ENCODE measurements around the gene LY6G5B.

DNA sequence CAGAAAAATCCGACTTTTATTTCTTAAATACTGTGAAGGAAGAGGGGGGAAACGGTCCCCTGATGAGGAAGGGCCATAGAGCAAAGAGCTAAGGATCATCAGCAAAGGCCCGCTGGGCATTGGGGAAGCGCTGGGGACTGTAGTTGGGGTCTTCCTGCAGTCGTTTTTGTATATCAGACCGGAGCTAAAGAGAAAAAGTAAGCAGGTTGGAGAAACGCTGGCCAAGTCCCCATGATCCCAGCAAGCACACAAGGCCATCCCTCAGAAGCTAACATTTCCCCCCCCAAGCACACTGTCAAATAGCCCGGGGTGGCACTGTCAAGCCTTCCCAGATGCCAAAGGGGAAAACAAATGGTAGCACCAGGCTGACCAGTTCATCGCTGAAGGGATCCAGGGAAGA lies 30.7 kb upstream of the LY6G5B start:
- TF ChIP-seq CTCF (IDR thresholded peaks at IDR 0.05) (no peak), POLR2A (IDR thresholded peaks at IDR 0.05) (no peak)

Measured in right lobe of liver (tissue), 4 donors.